Measurements from ENCODE around the gene PRSS33. TPM values are rescaled to one million over a fixed set of nuclear protein-coding genes. Genes with fewer than 3 reads are reported as not detected.

The PRSS33 gene
- total RNA-seq, 1 experiment from 2014 or later: 0.07 TPM

- in situ Hi-C loops (cut with HindIII; ENCODE audit: low sequenced_read_pairs): no loop called here
- no peak for DNase-seq (ENCODE audit: low spot score)
These were observed 18.8 kb downstream of the PRSS33 start for GRCh38 chr16:2768403-2769089.

- in situ Hi-C loops (cut with HindIII; ENCODE audit: low sequenced_read_pairs): no loop called here
These were observed 19.5 kb downstream of the PRSS33 start for GRCh38 chr16:2767891-2768290.

GRCh38 chr16:2767140-2767731, 20.1 kb downstream of the PRSS33 start:
- in situ Hi-C loops (cut with HindIII; ENCODE audit: low sequenced_read_pairs): no loop called here
- DNase-seq (ENCODE audit: low spot score): no peak

More at GRCh38 chr16:2767891-2768290, 19.5 kb downstream of the PRSS33 start:
- no peak for DNase-seq (ENCODE audit: low spot score)

- in situ Hi-C loops (cut with HindIII; ENCODE audit: low sequenced_read_pairs): no loop called here
- DNase-seq (ENCODE audit: low spot score): no peak
These were observed 20.8 kb downstream of the PRSS33 start for GRCh38 chr16:2766430-2767139.

- in situ Hi-C loops (cut with HindIII; ENCODE audit: low sequenced_read_pairs): no loop called here
- no peak for DNase-seq (ENCODE audit: low spot score)
These were observed 21.6 kb downstream of the PRSS33 start for GRCh38 chr16:2765462-2766404.

GRCh38 chr16:2764718-2765117, 22.6 kb downstream of the PRSS33 start:
- DNase-seq (ENCODE audit: low spot score): no peak
- in situ Hi-C loops (cut with HindIII; ENCODE audit: low sequenced_read_pairs): no loop called here

- in situ Hi-C loops (cut with HindIII; ENCODE audit: low sequenced_read_pairs): no loop called here
- no peak for DNase-seq (ENCODE audit: low spot score)
These were observed 24.2 kb downstream of the PRSS33 start for GRCh38 chr16:2763173-2763572.

- no peak for DNase-seq (ENCODE audit: low spot score)
- in situ Hi-C loops (cut with HindIII; ENCODE audit: low sequenced_read_pairs): no loop called here
These were observed 24.6 kb downstream of the PRSS33 start for GRCh38 chr16:2762711-2763110.

- no peak for DNase-seq (ENCODE audit: low spot score)
- in situ Hi-C loops (cut with HindIII; ENCODE audit: low sequenced_read_pairs): no loop called here
These were observed 25.3 kb downstream of the PRSS33 start for GRCh38 chr16:2761886-2762583.

- in situ Hi-C loops (cut with HindIII; ENCODE audit: low sequenced_read_pairs): no loop called here
These were observed 25.9 kb downstream of the PRSS33 start for GRCh38 chr16:2761472-2761871.

GRCh38 chr16:2757344-2757743, 30.0 kb downstream of the PRSS33 start:
- in situ Hi-C loops (cut with HindIII; ENCODE audit: low sequenced_read_pairs): no loop called here
- DNase-seq (ENCODE audit: low spot score): no peak

More at GRCh38 chr16:2761472-2761871, 25.9 kb downstream of the PRSS33 start:
- no peak for DNase-seq (ENCODE audit: low spot score)

- in situ Hi-C loops (cut with HindIII; ENCODE audit: low sequenced_read_pairs): no loop called here
These were observed 30.9 kb downstream of the PRSS33 start for GRCh38 chr16:2756288-2757015.

GRCh38 chr16:2755158-2755557, 32.2 kb downstream of the PRSS33 start:
- DNase-seq (ENCODE audit: low spot score): no peak
- in situ Hi-C loops (cut with HindIII; ENCODE audit: low sequenced_read_pairs): no loop called here

More at GRCh38 chr16:2756288-2757015, 30.9 kb downstream of the PRSS33 start:
- no peak for DNase-seq (ENCODE audit: low spot score)

- DNase-seq (ENCODE audit: low spot score): no peak
- in situ Hi-C loops (cut with HindIII; ENCODE audit: low sequenced_read_pairs): no loop called here
These were observed 33.7 kb downstream of the PRSS33 start for GRCh38 chr16:2753733-2754020.

GRCh38 chr16:2752850-2753732, 34.3 kb downstream of the PRSS33 start:
- in situ Hi-C loops (cut with HindIII; ENCODE audit: low sequenced_read_pairs): no loop called here
- DNase-seq (ENCODE audit: low spot score): no peak

- in situ Hi-C loops (cut with HindIII; ENCODE audit: low sequenced_read_pairs): no loop called here
- peak; percentile 93 for DNase-seq (ENCODE audit: low spot score)
These were observed 35.1 kb downstream of the PRSS33 start, which contains the start of gene SRRM2 for GRCh38 chr16:2752035-2752849. Gene SRRM2, plus strand, starts transcription at chr16:2752638. Its CDS starts 3,727 bp downstream, at chr16:2756365.
